Stimulated activated CD4-positive, alpha-beta T cell treated with anti-CD3 and anti-CD28 coated beads, Interleukin-4, amount 100 ng/mL, for 48 hours (primary cell): Measurements from ENCODE around the gene STAG1.
"Not testable (repeated sequence)": the region's sequence is repeated elsewhere in the genome, so short reads cannot be mapped to it uniquely, and the experiment has no call there.

Source experiments
- DNase-seq, 2 donors: peaks; one replicate each; pipeline ENCODE4 v3.0.0-alpha.2; 2020; ENCODE audit warnings: low read depth in 2 of 2

STAG1 gene

DNA sequence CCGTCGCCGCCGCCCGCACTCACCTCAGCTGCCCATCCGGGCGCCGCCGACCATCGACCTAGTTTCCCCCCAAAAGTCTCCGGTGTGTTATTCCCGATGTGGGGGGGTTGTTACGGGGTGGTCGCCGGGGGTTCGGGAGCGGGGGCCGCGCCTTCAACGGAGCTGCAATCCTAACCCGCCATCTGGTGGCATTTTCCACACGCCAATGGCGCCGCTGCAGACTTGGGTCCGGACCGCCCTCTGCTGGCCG, at the start of gene STAG1:
TSS of gene STAG1 (minus strand) at position 207 of the 250 bp plus-strand sequence. CDS start 121,480 bp downstream, outside the sequence.
- no peak for DNase-seq

GRCh38 chr3:136801146-136801545, 49.0 kb upstream of the STAG1 start:
- DNase-seq, result not testable (repeated sequence)

- no peak for DNase-seq
These were observed 40.6 kb upstream of the STAG1 start for GRCh38 chr3:136792556-136793330.

- DNase-seq, result no peak
These were observed 38.6 kb upstream of the STAG1 start for GRCh38 chr3:136790786-136791185.

DNA sequence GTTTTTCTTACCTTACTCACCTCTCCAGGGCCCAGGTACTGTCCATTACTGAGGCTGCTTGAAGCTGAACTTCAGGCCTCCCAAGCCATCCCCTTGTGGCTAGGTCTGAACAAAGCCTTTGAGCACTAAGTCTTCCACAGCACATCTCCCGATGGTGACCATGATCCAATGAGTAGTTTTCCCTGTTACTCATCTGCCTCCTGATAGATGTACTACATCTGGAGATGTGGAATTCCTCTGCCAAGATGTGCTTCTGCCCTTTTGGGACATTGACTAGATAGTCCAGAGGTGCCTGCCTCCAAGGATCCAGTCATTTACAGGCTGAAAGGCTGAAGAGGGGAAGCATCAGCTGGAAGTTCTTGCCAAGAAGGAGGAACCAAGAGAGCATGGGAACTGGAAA, 37.8 kb upstream of the STAG1 start:
- no peak for DNase-seq

GRCh38 chr3:136788154-136788553, 36.0 kb upstream of the STAG1 start:
- no peak for DNase-seq

DNA sequence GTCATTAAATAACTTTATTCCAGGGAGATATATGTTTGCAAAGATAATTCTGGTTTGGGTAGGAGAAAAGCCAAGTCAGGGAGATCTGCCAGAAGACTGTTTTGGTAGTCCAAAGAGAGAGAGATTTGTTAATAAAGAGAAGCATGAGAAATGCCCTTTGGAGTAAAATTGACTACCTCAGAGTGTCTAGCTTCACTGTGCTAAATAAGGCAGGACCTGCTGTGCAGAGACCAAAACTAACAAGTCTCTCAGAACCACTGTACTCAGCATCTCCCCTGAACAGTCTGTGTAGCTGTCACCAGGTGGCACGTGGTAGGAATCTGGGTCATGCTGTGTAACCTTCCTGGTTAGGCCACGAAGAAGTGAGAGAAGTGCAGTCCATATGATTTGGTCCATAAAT, 35.2 kb upstream of the STAG1 start:
- no peak for DNase-seq

DNA sequence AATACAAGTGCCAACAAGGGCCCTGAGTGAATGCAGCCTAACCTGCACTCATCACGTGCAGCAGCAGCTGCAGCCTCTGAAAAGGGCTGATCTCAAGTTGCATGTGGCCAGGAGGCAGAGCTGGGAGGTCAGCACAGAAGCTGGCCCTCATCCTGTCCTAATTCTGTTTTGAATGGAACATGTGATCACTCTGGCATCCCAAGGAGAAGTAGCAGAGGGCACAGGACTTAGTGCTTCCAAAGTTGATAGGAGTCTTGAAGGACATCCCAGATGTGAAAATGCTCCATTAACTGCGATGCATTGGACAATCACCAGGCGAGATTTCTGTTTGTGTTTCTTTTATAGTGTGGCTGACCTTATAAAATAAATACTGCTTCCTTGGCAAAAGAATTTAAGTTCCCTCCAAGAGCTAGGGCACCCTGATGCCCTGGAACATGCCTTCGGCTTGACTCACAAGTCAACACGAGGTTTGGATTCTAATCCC, 31.6 kb upstream of the STAG1 start:
- no peak for DNase-seq

- DNase-seq, result no peak
These were observed 28.6 kb upstream of the STAG1 start for GRCh38 chr3:136780741-136781140.

GRCh38 chr3:136778865-136779264, 26.7 kb upstream of the STAG1 start:
- DNase-seq, result no peak

GRCh38 chr3:136772709-136773108, 20.5 kb upstream of the STAG1 start:
- no peak for DNase-seq

DNA sequence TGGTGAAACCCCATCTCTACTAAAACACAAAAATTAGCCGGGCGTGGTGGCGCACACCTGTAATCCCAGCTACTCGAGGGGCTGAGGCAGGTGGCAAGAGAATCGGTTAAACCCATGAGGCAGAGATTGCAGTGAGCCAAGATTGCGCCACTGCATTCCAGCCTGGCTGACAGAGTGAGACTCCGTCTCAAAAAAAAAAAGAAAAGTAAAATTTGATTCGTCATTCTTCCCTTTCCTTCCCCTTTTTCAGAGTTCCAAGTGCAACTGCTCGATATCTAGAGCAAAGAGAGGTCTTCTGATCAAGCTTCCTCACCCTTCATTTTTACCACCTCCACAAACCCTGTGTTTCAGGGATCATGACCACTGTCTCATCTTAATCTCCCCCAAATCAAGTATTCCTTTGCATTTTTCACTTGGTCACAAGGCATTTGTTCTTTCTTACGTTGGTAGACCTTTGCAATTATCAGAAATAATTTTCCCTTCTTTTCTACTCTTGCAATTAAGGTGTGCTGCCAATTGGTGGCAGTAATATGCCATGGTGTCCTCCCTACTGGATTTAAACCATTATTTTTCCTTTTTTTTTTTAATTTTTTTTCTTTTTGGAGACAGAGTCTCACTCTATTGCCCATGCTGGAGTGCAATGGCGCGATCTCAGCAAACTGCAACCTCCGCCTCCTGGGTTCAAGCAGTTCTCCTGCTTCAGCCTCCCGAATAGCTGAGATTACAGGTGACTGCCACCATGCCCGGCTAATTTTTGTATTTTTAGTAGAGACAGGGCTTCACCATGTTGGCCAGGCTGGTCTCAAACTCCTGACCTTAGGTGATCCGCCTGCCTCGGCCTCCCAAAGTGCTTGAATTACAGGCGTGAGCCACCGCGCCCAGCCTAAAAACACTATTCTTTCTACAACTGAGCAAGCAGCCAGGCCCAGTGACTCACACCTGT, 6.3 kb upstream of the STAG1 start:
- not testable (repeated sequence) for DNase-seq

DNA sequence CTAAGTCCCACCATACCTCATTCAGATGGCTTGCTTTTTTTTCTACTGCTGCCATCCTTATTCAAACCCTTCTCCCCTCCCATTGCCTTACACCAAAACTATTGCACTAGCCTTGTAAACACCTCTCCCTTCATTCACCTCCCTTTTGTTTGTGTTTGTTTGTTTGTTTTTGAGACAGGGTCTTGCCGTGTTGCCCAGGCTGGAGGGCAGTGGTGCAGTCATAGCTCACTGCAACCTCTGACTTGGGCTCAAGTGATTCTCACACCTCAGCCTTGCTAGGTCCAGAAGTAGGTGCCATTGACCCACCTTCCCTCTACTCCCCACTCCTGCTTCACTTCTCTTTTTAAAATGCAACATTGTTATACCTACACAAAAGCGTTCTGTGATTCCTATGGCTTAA, 3.0 kb upstream of the STAG1 start:
- DNase-seq, result no peak

DNA sequence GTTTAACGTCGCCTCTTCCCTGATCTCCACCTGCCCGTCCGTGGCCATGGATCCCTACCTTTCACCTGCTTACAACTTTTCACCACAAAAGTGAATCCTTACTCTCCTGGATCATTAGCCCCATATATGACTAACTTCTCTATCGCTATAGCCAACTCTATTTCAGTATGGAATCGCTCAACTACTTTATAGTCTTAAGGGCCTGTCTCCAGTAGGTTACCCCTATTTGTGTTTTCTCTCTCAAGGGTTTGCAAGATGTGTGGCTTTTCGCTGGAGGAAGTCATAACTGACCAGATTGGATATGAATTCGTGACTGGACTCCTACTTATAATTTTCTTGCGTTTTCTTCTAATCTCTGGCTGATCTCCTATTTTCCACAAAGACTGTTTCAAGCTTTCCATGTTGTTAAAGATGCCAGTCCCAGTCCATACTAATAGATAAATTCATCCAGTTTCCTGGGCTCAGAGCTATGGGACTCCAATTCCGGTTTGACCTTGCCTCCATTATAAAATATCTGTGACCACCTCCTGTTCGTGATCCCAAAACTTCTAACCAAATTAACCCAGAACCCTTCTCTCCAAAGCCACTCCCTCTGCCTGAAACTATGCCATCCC, 1.3 kb upstream of the STAG1 start:
- no peak for DNase-seq

DNA sequence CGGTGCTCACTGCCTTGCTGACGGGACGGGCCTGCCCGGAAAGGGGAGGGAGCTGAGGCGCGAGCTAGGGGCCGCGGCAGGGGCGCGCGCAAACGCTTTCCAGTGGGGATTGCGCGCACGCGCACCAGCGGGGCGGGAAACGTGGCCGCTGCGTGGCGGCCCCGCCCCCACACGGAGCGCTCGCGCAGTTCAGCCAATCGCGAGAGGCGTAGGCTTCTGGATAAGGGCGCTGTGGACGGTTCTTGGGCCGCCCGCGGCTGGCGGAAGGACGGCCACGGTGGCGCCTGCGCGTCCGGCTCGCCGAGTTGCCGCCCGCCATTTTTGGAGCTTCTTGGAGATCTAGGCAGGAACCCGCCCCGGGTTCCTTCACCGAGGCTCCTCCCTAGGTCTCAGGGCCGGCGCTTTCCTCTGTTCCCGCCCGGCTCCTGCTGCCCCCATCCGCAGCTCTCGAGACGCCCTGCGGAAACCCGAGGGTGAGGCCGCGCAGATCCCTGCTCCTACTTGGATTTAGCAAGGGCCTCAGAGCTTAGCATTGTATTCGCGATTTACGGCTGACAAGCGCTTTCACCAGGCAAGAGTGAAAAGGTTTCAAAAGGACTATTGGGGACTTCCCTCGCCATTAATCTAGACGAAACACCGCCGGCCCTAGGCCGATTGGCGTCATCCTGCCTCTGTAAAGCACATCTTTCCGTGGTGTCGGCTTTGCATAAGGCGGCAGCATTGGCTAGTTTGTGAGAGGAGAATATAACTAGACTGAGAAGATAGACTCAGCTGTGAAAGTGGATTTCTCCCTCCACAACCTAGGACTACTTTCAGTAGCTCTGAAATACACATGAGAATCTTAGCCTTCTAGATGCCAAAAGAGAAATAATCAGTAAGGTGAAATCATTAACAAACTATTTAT, 496 bp upstream of the STAG1 start:
- peak; percentile 97 to 98 for DNase-seq

DNA sequence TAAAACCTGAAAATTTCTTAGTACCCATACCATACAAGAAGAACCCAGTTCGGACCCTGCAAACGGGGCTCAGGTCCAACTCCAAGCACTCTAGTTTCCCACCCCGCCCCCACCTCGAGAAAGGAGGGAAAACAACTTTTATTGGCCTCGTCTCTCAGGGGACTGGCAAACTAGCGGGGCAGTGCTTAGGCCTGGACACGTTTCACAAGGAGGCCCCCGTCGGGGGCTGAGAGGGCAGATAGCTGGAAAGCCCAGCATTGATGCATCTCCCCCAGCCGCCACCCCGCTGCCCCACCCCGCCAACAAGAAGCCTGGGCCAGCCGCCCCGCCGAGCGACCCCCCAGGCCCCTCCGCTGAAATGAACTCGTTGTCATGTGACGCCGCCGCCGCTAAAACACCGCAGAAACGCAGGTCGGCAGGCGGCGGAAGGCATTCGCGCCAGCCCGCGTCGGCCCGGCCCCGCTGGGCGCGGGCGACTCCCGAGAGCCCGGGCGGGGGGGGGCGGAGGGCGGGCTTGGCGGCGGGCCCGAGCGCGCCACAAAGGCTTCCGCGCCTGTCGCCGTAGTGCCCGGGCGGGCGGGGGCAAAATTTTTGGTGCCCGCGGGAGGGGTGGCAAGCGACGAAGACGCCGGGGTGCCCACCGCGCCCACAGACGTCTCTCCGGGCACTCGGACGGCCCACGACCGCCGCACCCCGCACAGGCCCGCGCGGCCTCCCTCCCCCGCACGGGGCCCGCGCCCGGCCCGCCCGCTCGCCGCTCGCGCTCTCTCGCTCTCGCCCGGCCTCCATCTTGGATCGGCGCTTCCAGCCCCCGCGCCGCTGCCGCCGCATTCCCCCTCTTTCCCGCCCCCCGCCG, 634 bp downstream of the STAG1 start:
- peak; percentile 47 to 56 for DNase-seq

DNA sequence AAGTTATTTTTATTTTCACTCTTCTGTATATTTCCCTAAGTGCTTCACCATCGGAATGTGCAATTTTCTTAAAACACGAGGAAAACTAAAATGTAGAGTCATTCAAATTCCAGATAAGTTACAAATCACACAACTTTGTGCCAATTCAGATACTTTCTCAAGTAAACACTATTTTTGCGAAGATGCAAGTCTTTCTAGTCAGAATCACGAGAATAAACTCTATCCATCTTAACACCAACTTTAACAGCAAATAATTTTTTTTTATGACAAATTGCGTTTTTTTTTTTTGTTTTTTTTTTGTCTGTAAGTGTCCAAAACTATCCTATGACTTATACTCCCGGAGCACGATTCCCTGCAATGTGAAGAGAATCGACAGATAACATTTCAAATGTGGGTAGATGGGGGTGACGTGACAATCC, 1.3 kb downstream of the STAG1 start:
- no peak for DNase-seq

DNA sequence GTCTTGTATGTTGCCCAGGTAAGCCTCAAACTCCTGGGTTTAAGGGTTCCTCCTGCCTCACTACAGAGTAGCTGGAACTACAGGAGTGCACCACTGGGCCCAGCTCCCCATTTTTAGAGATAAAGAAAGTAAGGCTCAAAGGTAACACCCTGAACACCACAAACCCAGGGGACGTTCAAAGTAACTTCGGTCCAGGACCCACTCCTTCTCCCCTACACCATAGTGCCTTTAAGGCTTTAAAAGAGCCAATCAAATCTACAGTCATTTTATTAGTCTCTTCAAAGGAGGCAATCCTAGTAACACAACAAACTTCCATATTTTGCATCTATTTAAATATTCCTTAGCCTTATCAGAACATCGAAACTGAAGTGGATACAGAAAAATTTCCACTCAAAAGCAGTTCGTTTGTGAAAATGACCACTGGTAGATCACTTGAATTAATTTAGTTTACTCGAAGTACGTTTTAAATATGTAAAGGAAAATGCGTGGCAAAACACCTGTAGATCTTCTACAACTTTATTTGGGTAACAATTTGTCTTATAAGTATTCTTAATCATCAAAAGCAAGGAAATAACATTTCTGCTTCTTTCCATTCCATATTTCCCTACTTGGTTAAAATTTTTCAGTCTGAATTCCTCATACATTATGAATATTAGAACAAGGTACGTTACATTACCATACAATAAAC, 1.8 kb downstream of the STAG1 start:
- no peak for DNase-seq

DNA sequence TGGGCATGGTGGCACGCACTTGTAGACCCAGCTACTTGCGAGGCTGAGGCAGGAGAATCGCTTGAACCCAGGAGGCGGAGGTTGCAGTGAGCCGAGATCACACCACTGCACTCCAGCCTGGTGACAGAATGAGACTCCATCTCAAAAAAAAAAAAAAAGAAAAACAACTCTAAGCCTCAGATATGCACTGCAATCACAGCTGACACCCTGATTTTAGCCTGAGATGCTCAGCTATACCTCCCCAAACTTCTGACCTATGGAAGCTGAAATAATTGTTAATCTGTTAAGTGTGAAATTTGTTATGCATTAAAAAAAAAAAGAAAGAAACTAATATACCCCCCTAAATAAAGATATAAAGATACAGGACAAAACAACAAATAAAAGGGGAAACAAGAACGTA, 2.6 kb downstream of the STAG1 start:
- DNase-seq, result not testable (repeated sequence)

DNA sequence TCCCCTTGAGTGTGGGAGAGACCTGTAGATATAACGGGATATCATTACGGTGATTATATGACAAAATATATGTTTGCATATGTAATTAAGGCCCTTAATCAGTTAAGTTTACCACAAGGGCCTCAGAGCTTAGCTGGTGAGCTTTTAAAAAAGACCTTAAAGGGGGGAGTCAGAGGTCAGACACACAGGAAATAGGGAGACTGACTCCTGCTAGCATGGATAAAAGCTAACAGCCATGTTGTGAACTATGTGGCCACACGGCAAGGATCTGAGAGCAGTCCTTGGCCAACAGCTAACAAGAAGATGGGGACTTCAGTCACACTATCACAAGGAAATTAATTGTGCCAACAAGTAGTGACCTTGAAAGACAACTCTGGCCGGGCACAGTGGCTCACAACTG, 3.1 kb downstream of the STAG1 start:
- no peak for DNase-seq
